Measurements from ENCODE around the gene PEX5L. TPM values are rescaled to one million over a fixed set of nuclear protein-coding genes. Genes with fewer than 3 reads are reported as not detected.

The PEX5L gene
- total RNA-seq, 1 experiment from 2014 or later: 3.2 TPM

DNA sequence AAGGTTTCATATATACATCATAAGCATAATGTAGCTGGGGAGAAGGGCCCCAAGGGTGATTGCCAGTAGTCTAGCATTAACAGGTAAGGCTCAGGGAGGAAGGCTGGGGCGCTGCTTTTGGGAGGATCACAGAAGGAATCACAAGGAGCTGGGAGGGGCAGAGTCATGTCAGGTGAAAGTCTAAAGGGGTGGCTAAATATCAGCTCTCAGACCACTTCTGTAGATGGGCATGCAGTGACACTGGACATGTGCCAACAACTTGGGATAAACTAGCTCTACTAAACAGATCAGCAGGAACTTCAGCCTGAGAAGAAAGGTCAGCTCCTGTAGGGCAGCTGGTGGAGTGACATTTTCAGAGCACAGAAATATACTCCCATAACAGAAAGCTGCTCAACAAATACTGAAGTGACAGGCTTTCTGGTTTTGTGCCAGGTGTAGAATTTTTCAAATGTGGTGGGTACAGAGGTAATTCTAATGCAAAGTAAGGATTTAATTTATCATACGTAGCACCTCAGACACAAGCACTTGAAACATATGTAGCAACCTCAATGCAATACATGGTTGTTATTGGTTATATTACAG lies 79.4 kb downstream of the PEX5L start:
- Mint-ChIP-seq H3K9me3 (peaks cover 9% of the 10 kb centered on the region), H3K27me3 (ENCODE audit: low read depth) (no peaks in the 10 kb centered on the region), H3K36me3 (no peaks in the 10 kb centered on the region), H3K4me1 (peaks cover 11% of the 10 kb centered on the region), H3K4me3 (no peak overlapping the region), H3K27ac (no peak overlapping the region)
- ChIA-PET CTCF (no interaction called here), POLR2A (no interaction called here)
- ATAC-seq (no peak), DNase-seq (ENCODE audit: low spot score) (no peak)
- TF ChIP-seq, protein P1, sequence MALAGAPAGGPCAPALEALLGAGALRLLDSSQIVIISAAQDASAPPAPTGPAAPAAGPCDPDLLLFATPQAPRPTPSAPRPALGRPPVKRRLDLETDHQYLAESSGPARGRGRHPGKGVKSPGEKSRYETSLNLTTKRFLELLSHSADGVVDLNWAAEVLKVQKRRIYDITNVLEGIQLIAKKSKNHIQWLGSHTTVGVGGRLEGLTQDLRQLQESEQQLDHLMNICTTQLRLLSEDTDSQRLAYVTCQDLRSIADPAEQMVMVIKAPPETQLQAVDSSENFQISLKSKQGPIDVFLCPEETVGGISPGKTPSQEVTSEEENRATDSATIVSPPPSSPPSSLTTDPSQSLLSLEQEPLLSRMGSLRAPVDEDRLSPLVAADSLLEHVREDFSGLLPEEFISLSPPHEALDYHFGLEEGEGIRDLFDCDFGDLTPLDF (CRISPR knock-in tag; IDR thresholded peaks at IDR 0.05): no peak
- TF ChIP-seq TEAD4 (CRISPR knock-in tag; IDR thresholded peaks at IDR 0.05) (no peak), ZBTB21 (CRISPR knock-in tag; IDR thresholded peaks at IDR 0.05; ENCODE audit: borderline replicate concordance) (no peak), ATF1 (CRISPR knock-in tag; IDR thresholded peaks at IDR 0.05) (no peak), ZNF219 (CRISPR knock-in tag; IDR thresholded peaks at IDR 0.05; ENCODE audit: borderline replicate concordance) (no peak), ZNF396 (CRISPR knock-in tag; IDR thresholded peaks at IDR 0.05; ENCODE audit: borderline replicate concordance) (no peak), IRF2 (CRISPR knock-in tag; IDR thresholded peaks at IDR 0.05; ENCODE audit: borderline replicate concordance, low read depth) (no peak), NFE2L1 (CRISPR knock-in tag; IDR thresholded peaks at IDR 0.05) (no peak), KAT7 (CRISPR knock-in tag; IDR thresholded peaks at IDR 0.05; ENCODE audit: borderline replicate concordance) (no peak), FOXJ3 (CRISPR knock-in tag; IDR thresholded peaks at IDR 0.05; ENCODE audit: borderline replicate concordance) (no peak), EMX1 (CRISPR knock-in tag; IDR thresholded peaks at IDR 0.05) (no peak), RORB (CRISPR knock-in tag; IDR thresholded peaks at IDR 0.05) (no peak)
- TF ChIP-seq, protein P2, sequence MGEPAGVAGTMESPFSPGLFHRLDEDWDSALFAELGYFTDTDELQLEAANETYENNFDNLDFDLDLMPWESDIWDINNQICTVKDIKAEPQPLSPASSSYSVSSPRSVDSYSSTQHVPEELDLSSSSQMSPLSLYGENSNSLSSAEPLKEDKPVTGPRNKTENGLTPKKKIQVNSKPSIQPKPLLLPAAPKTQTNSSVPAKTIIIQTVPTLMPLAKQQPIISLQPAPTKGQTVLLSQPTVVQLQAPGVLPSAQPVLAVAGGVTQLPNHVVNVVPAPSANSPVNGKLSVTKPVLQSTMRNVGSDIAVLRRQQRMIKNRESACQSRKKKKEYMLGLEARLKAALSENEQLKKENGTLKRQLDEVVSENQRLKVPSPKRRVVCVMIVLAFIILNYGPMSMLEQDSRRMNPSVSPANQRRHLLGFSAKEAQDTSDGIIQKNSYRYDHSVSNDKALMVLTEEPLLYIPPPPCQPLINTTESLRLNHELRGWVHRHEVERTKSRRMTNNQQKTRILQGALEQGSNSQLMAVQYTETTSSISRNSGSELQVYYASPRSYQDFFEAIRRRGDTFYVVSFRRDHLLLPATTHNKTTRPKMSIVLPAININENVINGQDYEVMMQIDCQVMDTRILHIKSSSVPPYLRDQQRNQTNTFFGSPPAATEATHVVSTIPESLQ (CRISPR knock-in tag; IDR thresholded peaks at IDR 0.05): no peak
- TF ChIP-seq, protein P3, sequence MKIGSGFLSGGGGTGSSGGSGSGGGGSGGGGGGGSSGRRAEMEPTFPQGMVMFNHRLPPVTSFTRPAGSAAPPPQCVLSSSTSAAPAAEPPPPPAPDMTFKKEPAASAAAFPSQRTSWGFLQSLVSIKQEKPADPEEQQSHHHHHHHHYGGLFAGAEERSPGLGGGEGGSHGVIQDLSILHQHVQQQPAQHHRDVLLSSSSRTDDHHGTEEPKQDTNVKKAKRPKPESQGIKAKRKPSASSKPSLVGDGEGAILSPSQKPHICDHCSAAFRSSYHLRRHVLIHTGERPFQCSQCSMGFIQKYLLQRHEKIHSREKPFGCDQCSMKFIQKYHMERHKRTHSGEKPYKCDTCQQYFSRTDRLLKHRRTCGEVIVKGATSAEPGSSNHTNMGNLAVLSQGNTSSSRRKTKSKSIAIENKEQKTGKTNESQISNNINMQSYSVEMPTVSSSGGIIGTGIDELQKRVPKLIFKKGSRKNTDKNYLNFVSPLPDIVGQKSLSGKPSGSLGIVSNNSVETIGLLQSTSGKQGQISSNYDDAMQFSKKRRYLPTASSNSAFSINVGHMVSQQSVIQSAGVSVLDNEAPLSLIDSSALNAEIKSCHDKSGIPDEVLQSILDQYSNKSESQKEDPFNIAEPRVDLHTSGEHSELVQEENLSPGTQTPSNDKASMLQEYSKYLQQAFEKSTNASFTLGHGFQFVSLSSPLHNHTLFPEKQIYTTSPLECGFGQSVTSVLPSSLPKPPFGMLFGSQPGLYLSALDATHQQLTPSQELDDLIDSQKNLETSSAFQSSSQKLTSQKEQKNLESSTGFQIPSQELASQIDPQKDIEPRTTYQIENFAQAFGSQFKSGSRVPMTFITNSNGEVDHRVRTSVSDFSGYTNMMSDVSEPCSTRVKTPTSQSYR (CRISPR knock-in tag; IDR thresholded peaks at IDR 0.05): no peak
- TF ChIP-seq, protein P4, sequence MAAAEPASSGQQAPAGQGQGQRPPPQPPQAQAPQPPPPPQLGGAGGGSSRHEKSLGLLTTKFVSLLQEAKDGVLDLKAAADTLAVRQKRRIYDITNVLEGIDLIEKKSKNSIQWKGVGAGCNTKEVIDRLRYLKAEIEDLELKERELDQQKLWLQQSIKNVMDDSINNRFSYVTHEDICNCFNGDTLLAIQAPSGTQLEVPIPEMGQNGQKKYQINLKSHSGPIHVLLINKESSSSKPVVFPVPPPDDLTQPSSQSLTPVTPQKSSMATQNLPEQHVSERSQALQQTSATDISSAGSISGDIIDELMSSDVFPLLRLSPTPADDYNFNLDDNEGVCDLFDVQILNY (CRISPR knock-in tag; IDR thresholded peaks at IDR 0.05): no peak

DNA sequence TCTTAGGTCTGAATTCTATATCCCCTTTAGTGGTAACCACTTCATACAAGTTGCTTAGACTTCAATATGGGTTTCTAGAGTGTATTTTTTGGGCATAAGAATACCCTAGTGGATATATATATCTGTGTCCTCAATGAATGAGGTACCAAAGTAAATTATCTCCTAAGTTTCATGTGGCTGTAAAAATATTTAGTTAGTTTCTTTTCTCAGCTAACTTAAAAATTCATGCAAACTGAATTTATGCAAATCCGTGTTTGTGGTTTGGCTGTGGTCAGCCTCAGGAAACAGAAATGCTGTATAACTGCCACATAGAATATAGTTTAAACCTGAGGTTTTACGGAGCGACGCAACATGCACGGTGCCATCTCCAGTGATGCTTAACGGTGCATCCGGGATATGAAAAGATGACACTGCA lies 80.3 kb downstream of the PEX5L start:
- ATAC-seq: no peak
- Mint-ChIP-seq H3K27me3 (ENCODE audit: low read depth) (no peaks in the 10 kb centered on the region), H3K9me3 (peaks cover 11% of the 10 kb centered on the region), H3K36me3 (no peaks in the 10 kb centered on the region), H3K27ac (no peak overlapping the region), H3K4me1 (peaks cover 11% of the 10 kb centered on the region), H3K4me3 (no peak overlapping the region)
- CTCF ChIA-PET: no interaction called here
- TF ChIP-seq, protein P5, sequence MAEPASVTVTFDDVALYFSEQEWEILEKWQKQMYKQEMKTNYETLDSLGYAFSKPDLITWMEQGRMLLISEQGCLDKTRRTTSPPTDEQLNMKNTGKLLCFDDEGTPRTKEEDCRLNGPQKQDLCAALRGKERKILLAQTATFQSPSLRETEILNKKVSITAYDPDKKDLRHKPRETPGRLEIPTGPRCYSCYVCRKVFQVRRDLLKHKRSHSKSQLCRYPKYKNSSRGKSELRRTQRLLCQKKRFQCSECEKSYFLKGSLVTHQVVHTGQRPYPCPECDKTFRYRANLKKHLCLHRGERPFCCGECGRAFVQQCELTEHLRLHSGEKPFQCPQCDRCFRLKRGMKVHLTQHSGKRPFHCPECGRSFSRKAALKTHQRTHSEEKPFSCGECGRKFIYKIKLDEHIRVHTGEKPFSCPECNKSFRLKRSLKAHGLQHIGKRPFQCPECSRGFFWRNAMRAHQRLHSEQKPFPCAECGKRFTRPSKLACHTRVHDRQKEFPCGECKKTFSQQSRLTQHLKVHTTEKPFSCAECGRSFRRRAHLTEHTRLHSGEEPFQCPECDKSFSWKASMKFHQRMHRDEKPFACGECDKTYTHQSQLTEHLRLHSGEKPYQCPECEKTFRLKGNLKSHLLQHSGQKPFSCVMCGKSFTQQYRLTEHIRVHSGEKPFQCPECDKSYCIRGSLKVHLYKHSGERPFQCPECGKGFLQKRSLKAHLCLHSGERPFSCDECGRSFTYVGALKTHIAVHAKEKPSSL (CRISPR knock-in tag; conservative IDR thresholded peaks at IDR 0.05): no peak
- POLR2A ChIA-PET: no interaction called here
- no peak for DNase-seq (ENCODE audit: low spot score)

Measured in WTC11 (cell line).